GM19025 (cell line): ENCODE measurements around the gene LINGO3.

ENCODE experiments used
- ATAC-seq: cut with Tn5 transposase; IDR thresholded peaks from one replicate; pipeline ENCODE4 v1.9.1; 2021; ENCODE audit warnings: mild to moderate bottlenecking, low read depth, moderate library complexity; ENCODE audit not compliant: unreplicated experiment

Gene LINGO3

DNA sequence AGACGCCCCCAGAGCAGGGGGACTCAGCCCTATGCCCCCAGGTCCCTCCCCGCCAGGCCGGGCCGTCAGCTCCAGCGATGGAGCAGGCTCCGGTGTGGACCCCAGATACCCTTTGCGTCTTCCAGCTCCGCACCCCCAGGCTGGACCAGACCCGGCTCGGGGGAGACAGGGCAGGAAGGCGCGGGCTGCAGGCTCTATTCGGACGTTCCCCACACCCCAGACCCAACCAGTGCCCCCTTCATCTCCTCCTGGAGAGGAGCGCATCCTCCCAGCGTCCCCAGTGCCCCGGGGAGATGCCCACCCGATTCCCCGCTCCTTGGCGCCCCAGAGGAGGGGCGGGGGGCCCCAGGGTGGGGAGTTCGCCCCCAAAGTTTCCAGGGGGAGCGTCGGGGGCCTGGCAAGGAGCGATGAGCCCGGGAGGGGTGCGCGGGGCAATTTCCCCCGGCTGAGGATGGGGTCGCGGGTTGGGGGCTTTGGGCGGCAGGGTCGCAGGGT lies 389 bp downstream of the LINGO3 start:
- no peak for ATAC-seq

DNA sequence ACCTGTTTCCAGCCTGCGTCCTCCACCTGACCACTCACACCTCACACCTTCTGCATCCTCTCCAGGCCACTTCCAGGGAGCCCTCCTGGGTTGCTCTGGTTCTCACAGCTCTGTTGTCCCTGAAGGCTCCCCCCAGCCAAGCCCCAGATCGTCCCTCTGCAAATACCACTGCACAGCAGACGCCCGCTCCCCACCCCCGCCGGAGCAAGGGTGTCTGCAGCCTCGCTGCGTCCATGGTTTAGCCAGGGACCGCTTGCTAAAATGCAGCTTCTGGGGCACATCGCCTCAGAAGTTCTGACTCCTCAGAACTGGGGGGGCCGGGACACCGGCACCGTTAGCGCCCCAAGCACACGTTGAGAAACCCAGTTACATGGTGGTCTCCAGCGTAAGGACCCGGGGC lies 983 bp downstream of the LINGO3 start:
- no peak for ATAC-seq

DNA sequence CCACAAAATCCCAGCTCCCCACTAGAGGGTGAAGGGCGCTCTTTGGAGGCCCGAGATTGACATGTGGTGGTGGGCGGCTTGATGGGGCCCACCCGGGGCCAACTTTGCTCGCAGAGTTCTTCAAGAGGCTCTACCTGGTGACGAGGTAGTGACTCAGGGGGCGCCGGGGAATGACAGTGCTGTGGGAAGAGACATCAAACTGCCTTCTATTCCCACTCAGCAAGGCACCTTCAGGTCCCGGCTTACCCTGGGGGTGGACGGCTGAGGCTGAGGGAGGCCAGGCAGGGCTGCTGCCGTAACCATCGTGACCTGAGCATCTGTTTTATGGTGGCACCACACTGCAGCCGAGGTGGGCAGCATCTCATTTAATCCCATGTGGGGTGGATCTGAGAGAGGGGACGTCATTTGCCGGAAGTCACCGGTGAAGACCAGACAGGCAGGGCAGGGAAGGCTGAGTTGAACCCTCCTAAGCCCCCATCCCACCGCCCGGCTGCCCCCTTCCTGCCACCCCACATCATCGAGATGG lies 1.6 kb downstream of the LINGO3 start:
- no peak for ATAC-seq

DNA sequence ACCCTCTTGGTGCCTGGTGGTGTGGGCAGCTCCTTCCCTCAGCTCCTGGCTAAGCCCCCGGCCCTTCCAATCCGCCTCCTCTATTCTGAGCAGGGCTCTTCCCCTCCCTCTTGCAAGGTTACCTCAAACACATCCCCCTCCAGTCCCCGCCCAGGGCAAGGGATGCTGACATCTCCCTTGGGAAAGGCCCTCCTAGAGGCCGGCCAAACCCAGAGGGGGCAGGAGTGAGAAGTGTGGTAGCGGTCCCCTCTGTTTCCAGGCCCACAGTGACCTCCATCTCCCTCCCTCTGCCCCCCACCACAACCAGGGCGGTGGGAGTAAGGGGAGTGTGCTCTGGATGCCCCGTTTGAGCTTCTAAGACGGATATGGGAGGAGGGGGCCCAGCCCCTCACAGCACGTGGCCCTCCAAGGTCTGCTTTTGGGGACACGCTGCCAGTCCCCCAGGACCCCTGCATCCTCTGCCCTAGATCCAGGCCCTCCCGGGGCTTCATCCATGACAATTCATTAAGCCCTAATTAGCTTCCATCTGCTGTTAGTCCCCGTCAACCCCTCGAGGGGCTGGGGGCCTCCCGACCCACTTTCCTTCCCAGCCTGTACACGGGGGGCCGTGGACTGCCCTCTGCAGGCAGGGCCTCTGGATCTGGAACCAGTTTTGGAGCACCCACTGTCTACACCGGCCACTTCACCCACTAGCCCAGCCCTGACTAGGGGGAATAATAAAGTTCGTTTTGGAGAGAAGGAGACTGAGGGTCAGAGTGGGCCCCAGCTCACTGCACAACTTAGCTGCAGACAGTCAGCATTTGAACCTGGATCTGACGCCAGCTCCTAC lies 2.3 kb downstream of the LINGO3 start:
- no peak for ATAC-seq

DNA sequence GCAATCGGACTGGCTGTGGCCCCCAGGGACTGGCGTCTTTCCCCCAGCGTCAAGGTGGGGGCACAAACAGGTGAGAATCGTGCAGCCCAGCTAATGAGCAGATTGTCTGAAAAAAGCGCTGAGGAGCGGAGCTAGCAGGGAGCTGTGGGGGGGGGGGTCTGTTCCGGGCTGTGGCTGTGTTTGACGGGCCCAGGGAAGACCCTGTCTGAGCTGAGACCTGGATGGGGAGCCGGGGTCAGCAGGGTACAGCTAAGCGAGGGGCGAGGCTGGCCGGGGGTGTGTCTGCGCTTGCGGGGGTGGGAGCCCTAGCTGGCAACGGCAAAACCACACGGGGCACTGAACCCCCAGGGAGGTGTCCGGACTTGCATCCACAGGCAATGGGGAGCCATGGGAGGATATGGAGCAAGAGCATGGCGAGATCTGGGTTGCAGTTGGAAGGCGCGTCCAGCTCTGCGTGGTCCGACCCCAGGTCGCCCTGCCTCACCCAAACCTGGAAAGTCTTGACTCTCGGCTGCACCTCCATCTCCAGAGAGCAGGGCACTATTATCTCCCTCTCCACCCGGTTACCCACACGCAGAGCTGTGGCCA lies 4.6 kb downstream of the LINGO3 start:
- ATAC-seq, result no peak

DNA sequence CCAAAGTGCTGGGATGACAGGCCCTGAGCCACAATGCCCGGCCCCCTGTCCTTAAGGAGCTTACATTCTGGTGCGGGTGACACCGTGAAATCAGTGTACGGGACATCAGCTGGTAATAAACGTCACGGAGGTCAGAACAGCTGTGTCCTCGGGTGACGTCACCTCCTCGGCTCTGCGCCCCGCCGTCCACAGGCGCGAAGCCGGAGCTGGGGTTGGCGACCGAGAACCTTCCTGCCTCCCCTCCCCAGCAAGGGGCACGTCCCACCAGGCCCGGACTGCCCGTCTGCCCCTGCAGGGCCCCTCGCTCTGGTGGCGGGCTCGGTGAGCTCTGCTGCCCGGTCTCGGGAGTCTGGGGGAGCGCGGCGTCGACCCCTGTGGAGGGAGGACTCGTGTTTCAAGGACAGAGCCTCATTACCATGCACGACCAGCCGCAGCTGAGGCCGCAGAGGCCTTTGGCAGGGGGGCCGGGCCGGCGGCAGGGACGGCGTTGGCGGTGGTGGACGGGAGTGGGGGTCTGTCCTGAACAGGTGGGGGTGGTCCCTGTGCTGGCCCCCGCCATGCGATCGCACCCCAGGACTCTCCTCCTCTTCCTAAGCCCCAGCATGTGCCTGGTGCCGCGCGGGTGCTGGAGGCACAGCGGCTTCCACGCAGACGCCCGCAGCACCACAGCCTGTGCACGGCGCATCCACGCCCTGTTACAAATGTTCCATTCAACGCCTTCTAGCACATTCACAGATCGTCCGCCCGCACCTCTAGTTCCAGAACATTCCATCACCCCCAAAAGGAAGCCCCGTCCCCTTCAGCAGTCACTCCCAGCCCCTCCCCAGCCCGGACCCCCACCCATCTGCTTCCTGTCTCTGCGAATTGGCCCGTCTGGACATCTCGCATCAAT lies 5.4 kb downstream of the LINGO3 start:
- ATAC-seq, result no peak

DNA sequence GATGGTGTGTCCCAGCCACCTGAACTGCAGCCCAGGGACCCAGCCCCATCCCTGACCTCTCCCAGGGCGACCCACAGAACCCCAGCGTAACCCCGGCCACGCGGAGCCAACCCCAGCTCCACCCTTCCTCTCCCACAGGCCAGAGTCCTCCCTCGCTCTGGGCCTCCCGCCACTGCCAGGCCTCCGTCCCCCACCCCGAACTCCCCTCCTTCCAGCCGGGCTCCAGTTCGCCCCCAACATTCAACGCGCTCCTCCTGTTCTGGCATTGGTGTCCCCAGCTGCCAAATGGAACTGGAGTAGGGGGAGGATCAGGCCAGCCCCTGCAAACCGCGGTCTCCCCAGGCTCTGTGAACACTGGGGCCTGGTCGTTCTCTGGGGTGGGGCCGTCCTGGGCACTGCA lies 7.4 kb downstream of the LINGO3 start:
- no peak for ATAC-seq

DNA sequence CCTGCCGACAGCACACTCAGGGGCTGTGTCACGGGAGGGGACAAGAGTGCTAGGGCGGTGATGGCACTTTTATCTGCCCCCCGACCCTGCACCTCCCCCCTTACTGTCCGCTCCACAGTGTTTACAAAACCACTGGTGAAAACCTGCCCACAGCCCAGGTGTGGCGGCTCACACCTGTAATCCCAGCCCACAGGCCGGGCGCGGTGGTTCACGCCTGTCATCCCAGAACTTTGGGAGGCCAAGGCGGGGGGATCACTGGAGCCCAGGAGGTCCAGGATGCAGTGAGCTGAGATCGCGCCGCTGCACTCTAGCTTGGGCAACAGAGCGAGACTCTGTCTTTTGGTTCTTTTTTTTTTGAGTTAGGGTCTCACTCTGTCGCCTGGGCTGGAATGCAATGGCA lies 11.8 kb downstream of the LINGO3 start:
- ATAC-seq, result no peak

DNA sequence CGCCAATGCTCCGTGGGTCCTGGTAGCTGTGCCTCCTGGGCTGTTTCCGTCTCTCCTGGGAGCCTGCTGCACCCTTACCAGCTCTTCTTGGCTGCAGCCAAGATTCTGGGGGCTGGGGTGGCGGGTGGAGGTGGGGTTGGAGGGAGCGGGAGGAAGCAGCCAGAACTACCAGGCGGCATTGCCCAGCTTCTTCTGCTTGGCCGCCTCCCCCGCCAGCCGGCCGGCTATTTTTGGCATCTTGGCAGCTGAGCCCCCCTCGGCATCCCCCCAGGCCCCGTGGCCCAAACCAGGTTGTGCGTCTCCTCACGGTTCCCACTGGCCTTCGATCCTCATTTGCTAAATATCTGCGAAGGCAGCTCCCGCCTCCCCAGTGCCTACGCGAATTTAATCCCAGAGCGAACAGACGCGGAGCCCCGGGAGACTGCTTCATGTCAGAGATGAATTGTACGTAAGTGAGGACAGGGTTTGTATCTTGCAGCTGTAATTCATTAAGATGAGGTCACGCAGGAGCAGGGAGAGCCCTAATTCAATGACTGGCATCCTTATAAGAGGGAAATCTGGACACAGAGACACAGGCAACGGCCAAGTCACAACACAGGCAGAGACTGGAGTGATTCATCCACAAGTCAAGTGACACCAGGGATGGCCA lies 13.1 kb downstream of the LINGO3 start:
- ATAC-seq, result no peak

DNA sequence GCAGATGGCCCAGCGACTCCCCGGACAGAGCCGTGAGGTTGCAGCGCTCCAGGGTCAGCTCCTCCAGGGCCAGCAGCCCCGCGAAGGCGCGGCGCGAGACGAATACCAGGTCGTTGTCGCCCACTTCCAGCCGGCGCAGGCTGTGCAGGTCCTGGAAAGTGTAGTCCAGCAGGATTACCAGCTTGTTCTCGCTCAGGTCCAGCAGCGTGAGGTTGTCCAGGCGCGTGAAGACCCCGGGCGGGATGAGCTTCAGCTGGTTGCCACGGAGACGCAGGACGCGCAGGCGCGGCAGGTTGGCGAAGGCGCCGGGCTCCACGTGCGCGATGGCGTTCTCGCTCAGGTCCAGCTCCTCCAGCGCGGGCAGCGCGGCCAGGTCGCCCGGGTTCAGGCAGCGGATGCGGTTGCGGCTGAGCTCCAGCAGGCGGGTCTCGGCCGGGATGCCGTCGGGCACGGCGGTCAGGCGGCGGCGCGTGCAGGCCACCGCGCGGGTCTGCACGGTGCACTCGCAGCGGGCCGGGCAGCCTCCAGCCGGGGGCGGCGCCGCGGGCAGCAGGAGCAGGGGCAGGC lies 16.7 kb downstream of the LINGO3 start:
- ATAC-seq, result no peak

DNA sequence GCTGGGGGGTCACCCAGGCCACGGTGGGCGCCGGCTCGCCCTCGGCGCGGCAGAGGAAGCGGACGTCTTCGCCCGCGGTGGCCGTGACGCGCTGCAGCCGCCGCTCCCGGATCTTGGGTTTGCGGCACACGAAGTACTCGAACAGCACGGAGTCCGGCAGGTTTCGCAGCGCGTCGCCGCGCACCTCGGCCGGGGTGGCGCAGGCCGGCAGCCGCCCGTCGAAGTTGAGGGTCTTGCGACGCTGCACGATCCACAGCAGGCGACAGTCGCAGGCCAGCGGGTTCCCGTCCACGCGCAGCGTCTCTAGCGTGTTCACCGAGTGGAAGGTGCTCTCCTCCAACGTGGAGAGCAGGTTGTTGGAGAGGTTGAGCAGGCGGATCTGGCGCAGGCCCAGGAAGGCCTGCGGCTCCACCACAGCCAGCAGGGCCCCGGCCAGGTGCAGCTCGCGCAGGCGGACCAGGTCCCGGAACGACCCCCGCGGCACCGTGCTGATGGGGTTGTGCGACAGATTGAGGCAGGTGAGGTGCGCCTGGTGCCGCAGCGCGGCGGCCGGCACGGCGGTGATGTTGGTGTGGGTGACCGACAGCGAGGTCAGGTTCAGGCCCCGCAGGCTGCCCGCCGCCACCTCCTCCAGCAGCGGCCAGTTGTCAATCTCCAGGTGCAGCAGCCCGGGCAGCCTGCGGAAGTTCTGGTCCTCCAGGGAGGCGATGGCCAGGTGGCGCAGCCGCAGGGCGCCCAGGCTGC lies 17.3 kb downstream of the LINGO3 start:
- no peak for ATAC-seq

DNA sequence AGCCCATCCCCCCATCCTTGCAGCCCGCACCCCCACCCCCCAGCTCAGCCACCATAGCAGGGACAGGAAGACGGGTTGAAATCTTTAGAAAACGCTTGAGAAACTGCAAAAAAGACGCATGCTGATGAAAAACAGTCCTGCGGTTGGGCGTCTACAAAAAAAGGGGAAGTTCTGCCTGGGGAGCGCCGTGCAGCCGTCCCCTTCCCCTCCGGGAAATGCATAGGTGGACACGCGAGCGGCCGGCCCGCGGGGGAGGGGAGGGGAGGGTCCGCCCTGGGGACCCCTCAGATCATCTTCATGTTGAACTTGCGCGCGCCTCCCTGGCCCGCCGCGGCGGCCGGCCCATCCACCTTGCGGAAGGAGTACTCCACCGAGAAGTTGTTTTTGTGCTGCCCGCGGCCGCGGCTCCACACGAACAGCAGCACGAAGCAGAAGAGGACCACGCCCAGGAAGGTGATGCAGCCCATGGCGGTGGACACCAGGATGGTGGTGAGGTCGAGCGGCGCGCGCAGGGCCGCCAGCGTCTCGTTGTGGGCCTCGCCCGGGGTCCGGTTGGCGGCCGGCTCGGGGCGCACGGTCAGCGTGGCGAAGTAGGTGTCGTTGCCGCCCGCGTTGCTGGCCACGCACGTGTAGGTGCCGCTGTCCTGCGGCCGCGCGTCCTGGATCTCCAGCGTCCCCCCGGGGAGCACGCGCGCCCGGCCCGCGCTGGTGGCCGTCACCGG lies 18.1 kb downstream of the LINGO3 start:
- ATAC-seq, result no peak

DNA sequence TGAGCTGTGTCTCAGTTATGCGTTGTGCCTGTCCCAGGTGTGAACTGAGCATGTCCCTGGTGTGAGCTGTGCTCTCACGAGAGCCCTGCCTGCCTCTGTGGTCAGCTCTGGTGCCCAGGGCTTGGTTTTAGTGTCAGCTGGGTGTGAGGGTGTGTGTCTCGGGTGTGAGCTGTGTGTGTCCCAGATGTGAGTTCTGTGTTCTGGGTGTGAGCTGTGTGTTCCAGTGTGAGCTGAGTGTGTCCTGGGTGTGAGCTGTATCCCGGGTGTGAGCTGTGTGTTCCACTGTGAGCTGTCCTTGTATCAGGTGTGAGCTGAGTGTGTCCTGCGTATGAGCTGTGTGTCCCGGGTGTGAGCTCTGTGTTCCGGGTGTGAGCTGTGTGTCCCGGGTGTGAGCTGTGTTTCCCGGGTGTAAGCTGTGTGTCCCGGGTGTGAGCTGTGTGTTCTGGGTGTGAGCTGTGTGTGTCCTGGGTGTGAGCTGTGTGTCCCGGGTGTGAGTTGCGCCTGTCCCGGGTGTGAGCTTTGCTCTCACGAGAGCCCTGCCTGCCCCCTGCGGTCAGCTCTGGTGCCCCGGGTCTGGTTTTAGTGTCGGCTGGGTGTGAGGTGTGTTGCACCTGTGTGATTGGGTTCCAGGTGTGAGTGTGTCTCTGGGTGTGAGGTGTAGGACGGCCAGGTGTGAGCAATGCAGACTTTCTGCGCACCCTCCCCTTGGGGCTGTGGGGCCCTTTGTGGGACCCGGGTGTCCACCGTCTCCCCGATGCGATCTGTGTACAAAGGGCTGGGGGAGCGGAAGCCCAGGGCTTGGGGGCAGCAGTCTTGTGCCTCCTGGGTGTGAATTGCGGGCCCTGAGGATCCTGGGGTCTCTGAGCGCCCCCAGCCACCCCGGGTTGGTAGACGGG lies 18.9 kb downstream of the LINGO3 start:
- no peak for ATAC-seq

DNA sequence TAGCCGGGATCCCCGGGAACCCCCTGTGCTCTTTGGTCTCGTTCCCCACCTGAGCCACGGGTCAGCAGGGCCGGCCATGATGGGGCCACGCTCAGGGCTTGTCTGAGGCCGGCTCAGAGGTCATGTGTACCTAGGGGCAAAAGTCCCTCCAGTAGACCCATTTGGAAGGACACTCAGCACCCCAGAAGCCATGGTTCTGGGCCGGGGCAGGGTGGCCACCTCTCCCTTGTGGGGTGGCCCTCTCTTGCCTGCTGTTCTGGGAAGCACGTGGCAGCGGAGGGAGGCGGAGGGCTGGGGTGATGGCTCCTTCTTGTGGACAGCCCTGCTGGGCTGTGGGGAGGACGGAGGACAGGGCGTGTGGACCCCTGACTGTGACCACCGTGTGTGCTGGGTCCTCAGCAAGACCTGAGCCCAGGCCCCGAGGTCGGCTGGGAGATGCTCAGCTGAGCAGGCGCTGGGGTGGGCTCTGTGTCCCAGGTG lies 19.6 kb downstream of the LINGO3 start:
- no peak for ATAC-seq

DNA sequence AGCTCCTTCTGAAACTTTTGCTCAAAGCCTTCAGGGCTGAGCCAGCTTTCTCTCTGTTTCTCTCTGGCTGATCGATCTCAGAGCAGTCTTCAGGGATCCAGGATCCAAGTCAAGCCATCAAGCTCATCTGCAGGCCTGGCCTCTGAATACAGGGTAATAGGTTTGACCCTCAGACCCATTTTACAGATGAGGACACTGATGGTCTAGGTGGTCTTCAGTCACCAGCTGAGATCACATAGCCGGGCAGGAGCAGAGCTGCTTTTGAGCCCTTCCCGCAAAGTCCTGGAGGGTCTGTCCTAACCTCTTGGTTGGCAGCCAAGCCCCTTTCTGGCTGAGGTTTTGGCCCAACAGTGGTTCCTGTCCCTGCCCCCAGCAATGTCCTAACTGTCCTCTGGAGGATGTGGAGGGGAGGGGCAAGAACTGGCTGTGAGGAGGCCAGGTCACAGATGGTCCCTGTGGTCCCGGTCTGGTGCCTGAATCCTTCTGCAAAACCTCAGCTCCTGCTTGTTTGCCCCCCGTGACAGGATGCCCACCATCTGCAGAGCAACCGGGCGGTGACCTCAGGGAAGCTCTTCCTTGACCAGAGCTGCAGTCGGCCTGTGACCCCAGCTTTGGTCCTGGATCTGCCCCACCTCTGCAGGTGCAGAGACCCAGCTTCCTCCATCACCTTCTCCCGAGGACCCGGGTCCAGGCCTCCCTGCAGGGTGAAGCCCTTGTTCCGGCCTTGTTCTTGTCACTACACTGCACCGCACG lies 20.2 kb downstream of the LINGO3 start:
- ATAC-seq, result no peak

DNA sequence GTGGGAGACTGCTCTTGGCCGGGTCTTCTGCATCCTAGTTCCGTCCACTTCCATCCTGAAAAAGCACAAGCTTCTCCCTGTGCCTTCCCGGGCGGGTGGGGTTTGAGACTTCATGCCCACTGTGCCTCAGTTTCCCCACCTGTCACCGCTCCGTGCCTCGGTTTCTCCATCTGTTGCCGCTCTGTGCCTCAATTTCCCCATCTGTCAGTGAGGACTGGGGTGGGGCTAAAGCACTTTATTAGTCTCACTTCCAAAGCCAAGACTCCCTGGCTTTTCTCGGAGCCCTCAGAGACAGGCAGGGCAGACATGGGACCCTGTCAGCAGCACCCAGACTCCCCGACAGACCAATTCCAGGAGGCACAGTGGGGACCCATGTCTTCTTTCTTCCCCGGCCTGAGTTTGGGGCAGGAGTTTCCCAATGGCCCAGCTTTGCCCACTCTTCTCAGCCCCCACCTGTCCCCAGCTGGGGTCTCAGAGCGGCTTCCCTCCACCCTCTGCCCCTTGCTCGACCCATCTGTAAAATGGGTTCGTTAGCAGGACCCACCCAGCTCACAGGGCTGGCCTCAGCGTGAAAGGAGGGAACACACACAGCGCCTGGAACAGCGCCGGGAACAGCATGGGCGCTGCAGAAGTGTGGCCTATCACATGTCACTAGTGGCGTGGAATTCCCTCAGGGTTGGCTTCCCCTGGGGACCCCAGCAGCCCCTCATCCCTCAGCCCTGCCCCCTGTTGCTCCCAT lies 21.4 kb downstream of the LINGO3 start:
- no peak for ATAC-seq
